Measurements from ENCODE around the gene TBX3.
A peak's percentile ranks its signal among the peaks of the same experiment; 100 is the strongest.

GRCh38 chr12:114684098-114684869 is at the start of gene TBX3:
- TF ChIP-seq, protein P1, sequence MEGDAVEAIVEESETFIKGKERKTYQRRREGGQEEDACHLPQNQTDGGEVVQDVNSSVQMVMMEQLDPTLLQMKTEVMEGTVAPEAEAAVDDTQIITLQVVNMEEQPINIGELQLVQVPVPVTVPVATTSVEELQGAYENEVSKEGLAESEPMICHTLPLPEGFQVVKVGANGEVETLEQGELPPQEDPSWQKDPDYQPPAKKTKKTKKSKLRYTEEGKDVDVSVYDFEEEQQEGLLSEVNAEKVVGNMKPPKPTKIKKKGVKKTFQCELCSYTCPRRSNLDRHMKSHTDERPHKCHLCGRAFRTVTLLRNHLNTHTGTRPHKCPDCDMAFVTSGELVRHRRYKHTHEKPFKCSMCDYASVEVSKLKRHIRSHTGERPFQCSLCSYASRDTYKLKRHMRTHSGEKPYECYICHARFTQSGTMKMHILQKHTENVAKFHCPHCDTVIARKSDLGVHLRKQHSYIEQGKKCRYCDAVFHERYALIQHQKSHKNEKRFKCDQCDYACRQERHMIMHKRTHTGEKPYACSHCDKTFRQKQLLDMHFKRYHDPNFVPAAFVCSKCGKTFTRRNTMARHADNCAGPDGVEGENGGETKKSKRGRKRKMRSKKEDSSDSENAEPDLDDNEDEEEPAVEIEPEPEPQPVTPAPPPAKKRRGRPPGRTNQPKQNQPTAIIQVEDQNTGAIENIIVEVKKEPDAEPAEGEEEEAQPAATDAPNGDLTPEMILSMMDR (IDR thresholded peaks at IDR 0.05), result peak; percentile 41 to 59 (median 52)
- peak; percentile 95 for TF ChIP-seq POLR2A (IDR thresholded peaks at IDR 0.05)

Data from right lobe of liver (tissue), 4 donors.